ENCODE measurements around the gene DNM2.
"Not testable (repeated sequence)": the region's sequence is repeated elsewhere in the genome, so short reads cannot be mapped to it uniquely, and the experiment has no call there.

The DNM2 gene

DNA sequence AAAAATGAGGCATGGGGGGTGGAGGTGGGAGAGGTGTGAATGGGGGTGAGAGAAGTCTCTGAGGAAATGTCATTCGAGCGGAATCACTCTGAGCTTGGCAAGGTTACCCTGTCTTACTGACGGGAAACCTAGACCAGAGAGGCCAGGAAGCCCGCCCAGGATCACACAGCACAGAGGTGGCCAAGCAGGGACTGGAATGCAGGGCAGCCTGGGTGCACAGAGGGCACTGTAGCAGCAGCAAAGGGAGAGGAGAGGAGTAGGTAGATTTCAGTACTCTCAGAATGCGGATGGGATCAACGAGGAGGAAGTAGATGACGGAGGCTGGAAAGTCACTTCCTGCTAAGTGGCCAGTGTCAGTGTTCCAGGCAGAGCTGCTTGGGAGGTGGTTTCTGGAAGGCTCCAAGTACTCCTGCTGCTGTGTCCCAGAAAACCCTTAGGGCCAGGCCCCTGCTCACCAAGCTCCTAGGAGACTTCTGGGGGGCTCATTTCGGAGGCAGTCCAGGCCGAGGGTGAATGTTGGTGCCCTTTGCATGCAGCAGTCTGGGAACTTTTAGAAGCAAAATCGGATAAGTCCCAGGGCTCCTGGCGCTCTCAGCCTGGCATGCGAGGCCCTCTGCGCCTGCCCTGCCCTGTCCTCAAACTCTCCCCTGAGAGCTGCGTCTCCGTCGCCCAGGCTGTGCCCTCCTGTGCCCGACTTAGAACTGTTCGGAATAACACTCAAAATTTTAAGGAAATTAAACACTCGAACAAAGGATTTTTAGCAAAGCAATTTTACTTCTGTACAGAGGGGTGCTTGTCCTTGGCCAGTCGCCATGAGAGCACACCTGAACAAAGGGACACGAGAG is 33.5 kb downstream of the DNM2 start:
- no peak for DNase-seq (ENCODE audit: low read depth in 2 of 2)

DNA sequence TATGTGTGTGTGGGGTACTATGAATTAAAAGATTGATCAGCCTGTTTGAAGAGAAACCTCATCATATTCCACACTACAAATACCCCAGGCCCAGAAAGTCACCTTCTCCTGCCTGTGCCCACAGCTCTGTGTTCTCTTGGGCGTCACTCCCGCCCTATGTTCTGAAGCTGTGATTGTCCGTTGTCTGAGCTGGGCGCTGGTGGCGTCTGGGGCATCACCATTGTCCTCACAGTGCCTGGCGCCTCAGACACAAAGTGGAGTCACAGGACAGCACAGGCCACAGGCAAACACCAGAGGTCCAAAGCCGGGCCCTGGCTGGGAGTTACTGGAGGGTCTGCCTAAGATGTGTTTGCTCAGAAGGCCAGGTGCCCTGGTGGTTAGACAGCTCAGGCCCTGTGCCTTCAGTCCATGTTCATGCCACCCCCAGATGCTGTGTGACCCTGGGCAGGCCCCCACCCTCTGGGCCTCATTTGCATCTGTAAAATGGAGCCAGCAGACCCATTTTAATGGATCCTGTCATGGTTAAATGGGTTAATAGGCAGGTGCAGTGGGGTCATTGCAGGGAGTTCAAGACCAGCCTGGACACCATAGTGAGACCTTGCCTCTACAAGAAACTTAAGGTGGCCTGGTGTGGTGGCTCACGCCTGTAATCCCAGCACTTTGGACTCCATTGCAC is 34.5 kb downstream of the DNM2 start:
- no peak for DNase-seq (ENCODE audit: low read depth in 2 of 2)

DNA sequence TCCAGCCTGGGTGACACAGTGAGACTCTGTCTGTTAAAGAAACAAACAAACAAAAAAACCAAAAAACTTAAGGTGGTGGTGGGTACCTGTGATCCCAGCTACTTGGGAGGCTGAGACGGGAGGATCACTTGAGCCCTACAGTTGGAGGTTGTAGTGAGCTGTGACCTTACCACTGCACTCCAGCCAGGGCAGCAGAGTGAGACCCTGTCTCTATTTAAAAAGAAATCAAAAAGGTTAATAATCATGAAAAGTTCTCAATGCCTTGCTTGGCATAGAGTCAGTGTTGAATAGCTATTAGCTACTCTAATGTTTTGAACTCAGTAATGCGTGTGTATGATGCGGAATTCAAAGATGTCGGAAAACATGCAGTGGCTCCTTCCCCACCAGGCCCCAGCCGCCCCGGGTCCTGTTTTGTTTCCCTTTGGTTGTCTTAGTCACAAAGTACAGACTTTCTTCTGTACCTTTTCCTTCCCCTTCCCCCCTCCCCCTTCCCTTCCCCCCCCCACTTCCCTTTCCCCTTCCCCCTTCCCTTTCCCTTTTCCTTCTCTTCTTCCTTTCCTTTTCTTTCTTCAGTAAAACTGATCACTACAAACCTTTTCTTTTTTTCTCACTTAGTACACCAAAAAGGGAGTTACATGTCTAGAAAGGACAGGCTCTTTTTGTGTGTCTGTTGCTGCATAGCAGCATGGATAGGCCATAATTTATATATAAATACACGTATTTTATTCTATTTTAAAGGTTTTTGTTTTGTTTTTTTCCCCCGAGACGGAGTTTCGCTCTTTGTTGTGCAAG is 35.2 kb downstream of the DNM2 start:
- DNase-seq (ENCODE audit: low read depth in 2 of 2) = no peak

DNA sequence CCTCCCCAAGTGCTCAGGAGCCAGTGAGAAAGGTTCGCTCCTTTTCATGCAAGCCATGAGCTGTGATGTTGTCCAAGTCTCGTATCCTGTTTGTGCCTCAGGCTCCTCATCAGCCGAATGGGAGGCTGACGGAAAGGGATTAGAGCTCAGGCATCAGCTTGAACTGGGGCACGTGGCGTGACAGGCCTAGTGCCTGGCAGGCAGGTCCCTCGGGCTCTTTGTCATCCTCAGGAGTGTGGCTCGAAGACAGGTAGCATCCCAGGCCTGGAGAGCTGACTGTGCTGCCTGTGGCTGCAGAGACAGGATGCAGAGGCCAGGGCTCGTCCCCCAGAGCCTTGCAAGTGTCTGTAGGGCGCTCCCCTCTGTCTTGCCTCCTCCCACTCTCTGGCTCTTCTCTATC is 38.5 kb downstream of the DNM2 start:
- no peak for DNase-seq (ENCODE audit: low read depth in 2 of 2)

DNA sequence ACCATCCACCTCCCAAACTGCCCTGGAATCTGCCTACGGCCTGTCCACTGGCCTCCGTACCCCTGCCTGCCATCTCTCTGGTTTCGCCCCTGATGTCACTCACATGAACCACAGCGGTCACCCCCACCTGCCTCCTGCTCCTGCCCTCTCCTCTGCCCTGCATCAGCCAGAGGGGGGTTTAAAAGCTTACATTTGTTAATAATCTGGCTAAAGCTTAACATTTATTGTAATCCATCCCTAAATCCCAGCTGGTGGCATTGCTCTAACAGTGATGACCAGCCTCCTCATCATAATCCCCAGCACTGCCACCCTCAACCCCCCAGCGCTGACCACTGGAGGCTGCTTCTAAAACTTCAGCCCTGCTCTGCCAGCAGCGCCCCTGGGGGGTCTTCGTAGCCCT is 38.9 kb downstream of the DNM2 start:
- no peak for DNase-seq (ENCODE audit: low read depth in 2 of 2)

DNA sequence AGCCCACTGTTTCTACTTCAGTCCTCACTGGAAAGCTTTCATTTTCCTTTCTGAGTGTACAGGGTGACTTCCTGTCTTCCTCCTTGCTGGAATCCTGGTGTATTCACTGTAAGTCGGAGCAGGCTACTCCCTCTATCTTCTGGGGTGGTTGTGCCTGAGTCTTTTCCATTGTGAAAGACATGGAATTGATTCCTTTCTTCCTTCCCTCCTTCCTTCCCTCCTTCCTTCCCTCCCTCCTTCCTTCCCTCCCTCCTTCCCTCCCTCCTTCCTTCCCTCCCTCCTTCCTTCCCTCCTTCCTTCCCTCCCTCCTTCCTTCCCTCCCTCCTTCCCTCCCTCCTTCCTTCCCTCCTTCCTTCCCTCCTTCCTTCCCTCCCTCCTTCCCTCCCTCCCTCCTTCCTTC is 40.2 kb downstream of the DNM2 start:
- not testable (repeated sequence) for DNase-seq (ENCODE audit: low read depth in 2 of 2)

DNA sequence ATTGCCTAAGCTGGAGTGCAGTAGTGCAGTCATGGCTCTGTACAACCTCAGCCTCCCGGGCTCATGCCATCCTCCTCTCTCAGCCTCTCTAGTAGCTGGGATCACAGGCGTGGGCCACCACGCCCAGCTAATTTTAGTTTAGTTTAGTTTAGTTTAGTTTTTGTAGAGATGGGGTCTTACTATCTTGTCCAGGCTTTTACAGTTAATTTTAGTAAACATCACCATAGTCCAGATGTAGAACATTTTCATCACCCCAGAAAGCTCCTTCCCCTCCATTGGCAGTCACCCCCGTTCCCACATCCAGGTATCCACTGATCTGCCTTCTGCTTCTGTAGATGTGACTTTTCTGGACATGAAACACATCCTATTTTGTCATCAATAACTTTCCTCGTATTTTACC is 41.1 kb downstream of the DNM2 start:
- no peak for DNase-seq (ENCODE audit: low read depth in 2 of 2)

DNA sequence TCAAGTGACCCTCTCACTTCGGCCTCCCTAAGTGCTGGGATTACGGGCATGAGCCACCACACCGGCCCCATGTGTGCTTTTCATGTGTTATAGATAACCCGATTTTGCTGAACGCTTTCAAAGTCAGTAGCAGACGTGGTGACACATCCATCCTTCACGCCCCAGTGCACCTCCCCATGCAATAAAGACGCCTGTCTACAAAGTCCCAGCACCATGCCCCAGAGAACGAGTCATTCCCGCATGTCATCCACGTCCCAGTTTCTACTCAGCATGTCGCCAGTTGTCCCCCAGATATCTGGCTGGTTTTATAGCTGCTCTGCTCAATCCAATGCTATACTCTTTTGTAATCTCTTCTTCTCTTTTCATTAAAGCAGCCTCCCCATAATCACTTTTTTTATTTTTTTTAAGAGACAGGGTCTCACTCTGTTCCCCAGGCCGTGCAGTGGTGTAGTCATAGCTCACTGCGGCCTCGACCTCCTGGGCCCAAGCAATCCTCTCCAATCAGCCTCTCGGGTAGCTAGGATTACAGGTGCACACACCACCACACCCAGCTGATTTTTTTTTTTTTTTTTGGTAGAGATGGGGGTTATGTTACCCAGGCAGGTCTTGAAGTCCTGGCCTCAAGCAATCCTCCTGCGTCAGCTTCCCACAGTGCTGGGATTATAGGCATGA is 42.5 kb downstream of the DNM2 start:
- no peak for DNase-seq (ENCODE audit: low read depth in 2 of 2)

DNA sequence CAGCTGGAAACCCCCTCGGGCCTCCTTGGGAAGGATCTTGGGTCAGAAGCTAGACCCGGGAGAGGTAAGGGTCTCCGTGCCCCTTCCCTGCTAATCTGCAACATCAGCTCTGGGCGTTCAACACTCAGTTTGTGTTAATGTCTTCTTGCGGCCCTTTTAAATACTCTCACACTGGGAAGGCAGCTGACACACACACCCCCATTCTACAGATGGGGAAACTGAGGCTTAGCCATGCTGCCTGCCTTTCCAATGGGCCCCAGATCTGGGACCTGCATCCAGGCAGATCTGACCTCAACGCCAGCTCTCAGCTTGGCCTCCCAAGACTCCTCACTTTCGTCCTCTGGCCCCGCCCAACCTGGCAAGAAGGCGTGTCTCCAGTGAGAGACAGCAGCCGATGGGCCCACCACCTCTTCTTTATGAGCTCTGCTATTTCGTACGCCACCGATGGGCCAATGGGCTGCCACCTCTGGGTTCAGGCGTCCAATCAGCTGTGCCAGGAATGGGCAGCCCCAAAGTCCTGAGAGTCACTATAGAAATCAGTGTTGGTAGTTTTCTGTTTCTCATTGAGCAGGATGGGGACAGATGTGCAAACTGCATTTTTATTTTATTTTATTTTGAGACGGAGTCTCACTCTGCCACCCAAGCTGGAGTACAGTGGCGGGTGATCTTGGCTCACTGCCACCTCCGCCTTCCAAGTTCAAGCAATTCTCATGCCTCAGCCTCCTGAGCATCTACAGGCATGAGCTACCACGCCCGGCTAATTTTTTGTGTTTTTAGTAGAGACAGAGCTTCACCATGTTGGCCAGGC is 43.8 kb downstream of the DNM2 start:
- no peak for DNase-seq (ENCODE audit: low read depth in 2 of 2)

DNA sequence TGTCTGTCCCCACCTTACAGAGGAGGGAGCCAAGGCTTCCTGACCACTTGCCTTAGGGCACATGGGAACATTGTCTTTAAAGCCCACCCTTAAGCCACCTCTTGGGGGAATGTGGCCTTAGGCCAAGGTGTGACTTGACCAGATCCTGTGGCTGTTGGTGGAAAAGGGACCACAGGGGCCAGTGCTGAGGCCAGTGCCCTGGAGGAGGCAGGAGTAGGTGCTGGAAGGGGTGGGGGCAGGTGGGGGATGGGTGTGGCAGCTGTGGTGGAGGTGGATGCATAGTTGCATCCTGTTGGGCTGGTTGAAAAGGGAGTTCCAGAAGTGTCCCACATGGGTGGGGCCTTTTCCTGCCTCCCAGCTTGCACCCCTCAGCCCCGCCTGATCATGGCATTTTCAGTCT is 44.8 kb downstream of the DNM2 start:
- DNase-seq (ENCODE audit: low read depth in 2 of 2) = no peak

DNA sequence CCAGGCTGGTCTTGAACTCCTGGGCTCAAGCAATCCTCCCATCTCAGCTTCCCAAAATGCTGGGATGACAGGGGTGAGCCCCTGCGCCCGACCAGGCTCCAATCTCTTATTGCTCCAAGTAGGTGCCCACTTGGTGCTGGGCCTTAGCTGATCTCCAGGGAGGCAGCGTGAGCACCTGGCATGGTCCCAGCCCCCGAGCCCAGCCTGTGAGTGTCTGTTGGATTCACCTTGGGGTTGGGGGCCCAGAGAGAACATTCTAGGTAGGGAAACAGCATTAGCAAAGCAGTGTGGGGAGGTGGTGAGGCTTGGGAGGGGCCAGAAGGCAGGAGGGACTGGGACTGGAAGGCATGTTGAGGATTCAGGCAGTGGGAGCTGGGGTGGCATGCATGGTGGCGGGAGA is 45.5 kb downstream of the DNM2 start:
- DNase-seq (ENCODE audit: low read depth in 2 of 2) = no peak

DNA sequence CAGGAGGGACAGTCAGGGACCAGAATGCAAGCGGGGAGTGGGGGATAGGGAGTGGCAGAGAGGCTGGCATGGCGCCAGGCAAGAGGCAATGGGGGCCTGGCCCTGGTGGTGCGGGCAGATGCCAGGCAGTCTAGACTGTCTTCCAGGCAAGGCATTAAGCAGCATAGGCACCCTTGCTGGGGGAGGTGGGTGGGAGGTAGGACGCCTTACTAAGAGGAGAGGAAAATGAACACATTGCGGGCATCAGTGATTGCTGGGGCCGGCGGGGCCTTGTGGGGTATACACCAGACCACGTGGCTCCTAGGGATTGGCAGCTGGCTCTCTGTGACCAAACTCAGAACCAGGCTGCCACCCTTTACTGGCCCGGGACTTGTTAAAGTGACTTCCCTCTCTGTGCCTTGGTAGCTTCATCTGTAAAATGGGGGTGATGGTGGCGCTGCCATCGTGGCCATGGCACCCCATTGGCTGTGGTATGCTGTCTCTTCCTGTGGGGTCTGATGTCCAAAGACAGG is 46.0 kb downstream of the DNM2 start:
- no peak for DNase-seq (ENCODE audit: low read depth in 2 of 2)

DNA sequence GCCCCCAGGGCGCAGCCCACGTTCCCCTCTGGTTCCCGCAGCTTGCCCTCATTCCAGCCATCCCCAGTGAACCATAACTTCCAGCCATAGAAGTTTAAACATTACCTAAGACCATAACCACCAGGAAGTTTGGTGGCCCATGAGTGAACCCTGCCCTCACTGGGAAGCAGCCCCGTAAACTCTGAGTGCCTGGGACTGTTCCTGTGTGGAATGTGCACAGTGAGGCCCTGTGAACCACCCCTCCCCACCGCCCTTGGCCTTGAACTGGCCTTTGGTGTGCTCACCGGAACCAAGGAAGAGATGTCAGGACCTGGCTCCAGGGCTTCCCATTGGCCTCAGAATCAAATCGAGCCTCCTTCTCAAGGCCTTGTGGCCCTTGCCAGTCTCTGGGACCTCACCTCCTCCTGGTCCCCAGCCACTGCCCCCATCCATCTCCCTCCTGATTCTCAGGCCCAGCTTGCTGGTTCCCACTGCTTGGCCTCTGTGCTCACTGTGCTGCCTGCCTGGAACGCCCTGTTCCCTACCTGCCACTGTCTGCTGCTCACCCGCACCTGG is 46.5 kb downstream of the DNM2 start:
- DNase-seq (ENCODE audit: low read depth in 2 of 2) = no peak

DNA sequence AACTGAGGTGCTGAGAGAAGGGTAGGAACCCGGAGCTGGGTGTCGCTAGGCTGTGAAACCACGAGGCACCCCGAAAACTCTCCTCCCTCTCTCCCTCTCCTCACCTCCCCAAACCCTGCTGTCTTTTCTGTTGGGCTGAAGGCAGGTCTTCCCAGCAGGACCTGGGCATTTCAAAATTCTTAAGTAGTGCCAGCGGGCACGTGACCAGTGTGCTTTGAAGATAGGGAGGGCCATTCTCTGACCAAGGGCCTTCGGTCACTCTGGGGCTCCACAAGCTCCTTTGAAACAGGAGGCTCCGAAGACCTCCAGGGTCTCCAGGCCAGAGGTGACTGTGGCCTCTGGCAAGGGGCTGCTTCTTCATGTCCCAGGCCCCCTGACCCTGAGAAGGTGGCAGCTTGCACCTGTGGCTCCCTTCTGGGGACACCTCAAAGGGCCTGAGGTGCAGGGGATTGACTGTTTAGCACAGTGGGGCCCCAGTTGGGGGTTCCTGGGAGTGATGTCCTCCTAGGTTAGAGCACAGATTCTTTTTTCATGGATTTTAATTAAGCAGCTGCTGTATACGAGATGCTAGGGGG is 48.3 kb downstream of the DNM2 start:
- DNase-seq (ENCODE audit: low read depth in 2 of 2) = no peak

DNA sequence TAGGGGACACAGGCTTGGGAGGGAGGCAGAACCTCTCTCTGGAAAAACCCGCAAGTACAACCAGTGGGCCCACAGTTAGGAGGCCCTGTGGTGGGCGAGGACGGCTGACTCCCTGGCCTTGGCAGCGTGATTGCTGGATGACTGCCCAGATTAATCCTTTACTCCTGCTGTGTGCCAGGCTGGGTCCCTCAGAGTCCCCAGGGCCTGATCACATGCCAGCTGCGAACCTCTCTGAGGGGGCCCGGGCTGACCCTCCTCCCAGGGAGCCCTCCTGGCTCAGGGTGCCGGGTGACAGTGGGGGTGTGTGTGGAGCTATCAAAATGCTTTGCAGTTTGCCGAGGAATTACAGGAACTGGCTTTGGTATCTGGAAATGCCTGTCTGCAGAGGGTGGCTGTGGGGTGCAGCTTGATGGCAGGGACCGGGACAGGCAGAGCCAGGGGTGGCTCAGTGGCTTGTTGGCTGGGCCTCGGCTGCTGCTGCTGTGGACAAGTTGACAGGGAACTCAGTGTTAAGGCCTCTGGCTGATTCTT is 48.9 kb downstream of the DNM2 start:
- no peak for DNase-seq (ENCODE audit: low read depth in 2 of 2)

DNA sequence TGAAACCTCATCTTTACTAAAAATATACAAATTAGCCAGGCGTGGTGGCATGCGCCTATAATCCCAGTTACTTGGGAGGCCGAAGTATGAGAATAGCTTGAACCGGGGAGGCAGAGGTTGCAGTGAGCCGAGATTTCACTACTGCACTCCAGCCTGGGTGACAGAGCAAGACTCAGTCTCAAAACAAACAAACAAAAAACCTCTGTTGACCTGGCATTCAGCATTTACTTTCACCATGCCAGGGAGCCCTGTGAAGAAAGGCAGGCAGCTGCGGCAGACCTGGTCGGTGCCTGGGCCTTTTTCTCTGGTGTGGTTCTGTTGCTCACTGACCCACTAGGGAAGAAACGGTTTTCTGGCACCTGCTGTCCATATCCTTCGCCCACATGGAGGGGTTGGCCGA is 49.8 kb downstream of the DNM2 start:
- no peak for DNase-seq (ENCODE audit: low read depth in 2 of 2)

DNA sequence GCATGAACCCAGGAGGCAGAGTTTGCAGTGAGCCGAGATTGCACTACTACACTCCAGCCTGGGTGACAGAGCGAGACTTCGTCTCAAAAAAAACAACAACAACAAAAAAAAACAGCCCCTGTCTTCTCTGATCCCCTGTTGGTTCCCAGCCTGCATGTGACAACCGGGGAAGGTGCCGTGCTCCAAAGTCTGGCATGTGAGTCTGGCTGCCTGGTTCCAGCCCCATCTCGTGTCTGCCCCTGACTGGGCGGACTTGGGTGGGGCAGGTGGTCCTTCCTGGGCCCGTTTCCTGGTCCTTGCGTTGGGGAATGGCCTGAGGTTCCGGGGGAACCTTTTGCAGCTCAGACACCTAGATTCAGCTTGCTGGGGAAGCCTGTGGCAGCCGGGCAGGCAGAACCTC is 50.5 kb downstream of the DNM2 start:
- DNase-seq (ENCODE audit: low read depth in 2 of 2) = no peak

DNA sequence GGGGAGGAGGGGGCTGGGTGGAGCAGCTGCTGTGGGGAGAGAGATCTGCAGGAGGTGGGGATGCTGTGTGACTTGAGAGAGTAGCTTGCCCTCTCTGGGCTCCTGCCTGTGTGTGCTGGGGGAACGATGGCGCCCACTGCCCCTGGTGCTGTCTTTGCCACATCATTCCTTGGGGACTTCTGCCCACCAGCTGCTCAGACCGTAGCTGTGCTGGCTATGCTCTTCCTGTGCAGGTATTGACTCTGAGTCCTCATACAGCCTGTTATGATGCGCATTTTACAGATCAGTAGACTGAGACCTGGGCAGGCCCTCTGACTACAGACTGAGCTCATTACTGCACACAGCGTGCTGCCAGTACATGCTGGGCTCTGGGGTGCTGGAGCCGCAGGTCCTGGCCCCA is 51.1 kb downstream of the DNM2 start:
- no peak for DNase-seq (ENCODE audit: low read depth in 2 of 2)

DNA sequence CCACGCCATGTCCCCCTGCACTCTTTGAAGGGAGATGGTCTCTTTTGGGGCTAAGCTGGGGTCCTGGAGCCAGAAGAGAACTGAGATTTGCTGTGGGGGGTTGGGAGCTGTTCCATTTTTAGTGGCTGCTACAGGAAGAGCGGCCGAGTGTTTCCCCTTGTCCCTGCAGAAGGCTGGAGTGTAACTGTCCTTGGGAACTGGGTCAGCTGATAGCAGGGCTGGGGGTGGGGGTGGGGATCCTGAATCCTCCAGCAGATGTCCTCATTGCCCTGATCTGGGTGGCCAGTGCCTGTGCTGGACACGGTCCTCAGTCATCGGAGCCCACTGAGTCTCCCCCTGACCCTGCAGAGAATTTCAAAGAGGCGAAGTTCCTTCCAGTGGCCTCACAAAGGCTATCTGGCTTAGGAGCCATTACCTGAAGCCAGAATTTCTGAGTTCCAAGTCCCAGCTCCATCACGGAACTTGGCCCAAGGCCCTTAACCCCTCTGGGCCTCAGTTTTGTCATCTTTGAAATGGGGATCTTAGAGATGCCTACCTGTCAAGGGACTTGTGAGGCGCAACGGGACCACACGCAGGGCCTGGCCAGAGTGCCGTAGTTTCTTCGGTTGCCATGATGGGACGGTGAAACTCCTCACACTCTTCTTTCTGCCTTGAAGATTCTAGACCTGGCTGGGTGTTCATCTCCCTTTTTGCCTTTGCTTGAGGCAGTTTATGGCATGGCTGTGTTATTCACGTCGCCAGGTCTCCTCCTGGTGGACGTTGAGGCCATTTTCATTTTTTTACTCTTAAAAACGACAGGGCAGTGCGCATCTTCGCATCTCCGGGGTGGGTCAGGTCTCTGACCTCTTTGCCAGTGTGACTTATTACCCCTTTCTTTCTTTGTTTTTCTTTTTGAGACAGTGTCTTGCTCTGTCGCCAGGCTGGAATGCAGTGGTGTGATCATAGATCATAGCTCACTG is 51.9 kb downstream of the DNM2 start:
- DNase-seq (ENCODE audit: low read depth in 2 of 2) = no peak
